H1 (cell line): ENCODE data around the gene ANKFY1. TPM values are rescaled to one million over a fixed set of nuclear protein-coding genes. Genes with fewer than 3 reads are reported as not detected.

Experiments
- CTCF ChIA-PET: fragments of 300-600 bp; sonication (Branson Sonifier 250); formaldehyde crosslinking; loops from one replicate; lab custom pipeline; 2021; ENCODE audit not compliant: partially characterized antibody; lab: Charles Lee
- POLR2A ChIA-PET: fragments of 300-600 bp; sonication (Branson Sonifier 250); formaldehyde crosslinking; loops from one replicate; lab custom pipeline; 2021; ENCODE audit warnings: inconsistent platforms; ENCODE audit not compliant: partially characterized antibody; lab: Charles Lee
- DNase-seq, 2 experiments: peaks; one replicate each; pipeline versions ENCODE4 v3.0.0 to v3.0.0-alpha.2; 2010 to 2022; ENCODE audit warnings: low spot score in 2 of 2, low read depth in 1 of 2, mixed read lengths in 1 of 2
- FAIRE-seq: peaks from 2 replicates; lab custom pipeline; 2011; peaks lifted over from hg19 to GRCh38; lab: Jason Lieb, UNC
- H2AFZ ChIP-seq: 2 replicates; pipeline ENCODE4 v1.8.1; 2012; ENCODE audit warnings: low read length, inconsistent platforms
- H2AK5ac ChIP-seq: 2 replicates; pipeline ENCODE4 v1.6.1; 2013; ENCODE audit warnings: low read depth, low read length
- H2BK120ac ChIP-seq: replicated peaks from 2 replicates; pipeline ENCODE3; 2013; ENCODE audit warnings: low read depth, low read length, inconsistent platforms
- H2BK12ac ChIP-seq: 2 replicates; pipeline ENCODE4 v1.6.1; 2013; ENCODE audit warnings: low read depth, low read length
- H2BK15ac ChIP-seq: 2 replicates; pipeline ENCODE4 v1.6.1; 2013; ENCODE audit warnings: low read length
- H2BK20ac ChIP-seq: 2 replicates; pipeline ENCODE4 v1.6.1; 2013; ENCODE audit warnings: low read length
- H2BK5ac ChIP-seq: 2 replicates; pipeline ENCODE4 v1.6.1; 2013; ENCODE audit warnings: low read depth, low read length
- H3K14ac ChIP-seq: 2 replicates; pipeline ENCODE4 v1.6.1; 2013; ENCODE audit warnings: inconsistent platforms; ENCODE audit not compliant: insufficient read length
- H3K18ac ChIP-seq: 2 replicates; pipeline ENCODE4 v1.6.1; 2013; ENCODE audit warnings: low read length; ENCODE audit errors: extremely low read depth
- H3K23ac ChIP-seq: 2 replicates; pipeline ENCODE4 v1.6.1; 2013; ENCODE audit warnings: inconsistent platforms; ENCODE audit not compliant: insufficient read length
- H3K23me2 ChIP-seq: 2 replicates; pipeline ENCODE4 v1.6.1; 2013; ENCODE audit warnings: low read depth, low read length
- H3K27ac ChIP-seq: 2 replicates; pipeline ENCODE4 v1.6.1; 2011; ENCODE audit warnings: low read depth, low read length, inconsistent platforms
- H3K27me3 ChIP-seq, 4 experiments: replicated peaks in 1 of 4; 1 replicate in 1 of 4; 2 replicates in 3 of 4; pipeline versions ENCODE4 v1.6.1 to v1.8.1; 2011 to 2013; ENCODE audit warnings: low read length in 3 of 4, mild to moderate bottlenecking in 3 of 4, inconsistent platforms in 2 of 4, mixed read lengths in 2 of 4, moderate library complexity in 1 of 4; ENCODE audit not compliant: control insufficient read depth in 3 of 4, insufficient read depth in 3 of 4; ENCODE audit errors: extremely low read depth in 1 of 4
- H3K36me3 ChIP-seq, 4 experiments: 2 replicates each; pipeline versions ENCODE4 v1.6.1 to v1.8.1; 2011 to 2013; ENCODE audit warnings: mild to moderate bottlenecking in 4 of 4, low read length in 3 of 4, moderate library complexity in 2 of 4, control low read depth in 1 of 4, inconsistent platforms in 1 of 4; ENCODE audit not compliant: insufficient read depth in 4 of 4, control insufficient read depth in 2 of 4
- H3K4ac ChIP-seq: replicated peaks from 2 replicates; pipeline ENCODE3; 2013; ENCODE audit warnings: low read length, low read depth, mixed read lengths, inconsistent platforms; ENCODE audit not compliant: insufficient read length
- H3K4me1 ChIP-seq, 4 experiments: replicated peaks in 1 of 4; 1 replicate in 1 of 4; 2 replicates in 3 of 4; pipeline versions ENCODE4 v1.6.1 to v1.8.1; 2011 to 2013; ENCODE audit warnings: low read length in 3 of 4, inconsistent platforms in 2 of 4, mixed read lengths in 1 of 4; ENCODE audit not compliant: insufficient read depth in 4 of 4, control insufficient read depth in 3 of 4
- H3K4me2 ChIP-seq, 2 experiments: 2 replicates each; pipeline versions ENCODE4 v1.6.1 to v1.8.1; 2011 to 2013; ENCODE audit warnings: low read depth in 2 of 2, low read length in 2 of 2, control low read depth in 1 of 2, inconsistent platforms in 1 of 2, mild to moderate bottlenecking in 1 of 2; ENCODE audit not compliant: insufficient read depth in 1 of 2
- H3K4me3 ChIP-seq, 4 experiments: fragments of 200-600, 300-600 bp in 1 of 4; sonication (generic), shearing (Covaris generic), sonication (Bioruptor Twin) in 1 of 4; 2 replicates each; pipeline versions ENCODE4 v1.5.1 to v1.8.1; 2011 to 2016; ENCODE audit warnings: low read length in 4 of 4, low read depth in 3 of 4, control low read depth in 2 of 4, inconsistent platforms in 2 of 4, mild to moderate bottlenecking in 2 of 4, mixed read lengths in 1 of 4, moderate library complexity in 1 of 4; ENCODE audit not compliant: insufficient read depth in 2 of 4; ENCODE audit errors: extremely low read depth in 1 of 4
- H3K56ac ChIP-seq: replicated peaks from 2 replicates; pipeline ENCODE3; 2013; ENCODE audit warnings: low read depth, mild to moderate bottlenecking, mixed read lengths, low read length, inconsistent platforms; ENCODE audit not compliant: insufficient read length
- H3K79me1 ChIP-seq: 2 replicates; pipeline ENCODE4 v1.6.1; 2013; ENCODE audit warnings: low read depth, low read length, control low read depth
- H3K79me2 ChIP-seq, 2 experiments: 2 replicates each; pipeline versions ENCODE4 v1.6.1 to v1.8.1; 2012 to 2013; ENCODE audit warnings: low read length in 2 of 2, mild to moderate bottlenecking in 2 of 2, inconsistent platforms in 1 of 2; ENCODE audit not compliant: insufficient read depth in 2 of 2, control insufficient read depth in 1 of 2
- H3K9ac ChIP-seq, 4 experiments: replicated peaks in 1 of 4; 1 replicate in 1 of 4; 2 replicates in 3 of 4; pipeline versions ENCODE4 v1.6.1 to v1.8.1; 2011 to 2013; ENCODE audit warnings: low read depth in 3 of 4, low read length in 3 of 4, control low read depth in 2 of 4, mild to moderate bottlenecking in 2 of 4, moderate library complexity in 2 of 4, inconsistent platforms in 1 of 4; ENCODE audit errors: extremely low read depth in 1 of 4
- H3K9me3 ChIP-seq, 2 experiments: 2 replicates each; pipeline versions ENCODE4 v1.6.1 to v1.8.1; 2012 to 2013; ENCODE audit warnings: mild to moderate bottlenecking in 2 of 2, moderate library complexity in 2 of 2, control low read depth in 1 of 2, inconsistent platforms in 1 of 2, low read depth in 1 of 2, low read length in 1 of 2, mixed read lengths in 1 of 2; ENCODE audit not compliant: insufficient read depth in 2 of 2
- H4K20me1 ChIP-seq, 2 experiments: replicated peaks in 1 of 2; 2 replicates each; pipeline versions ENCODE3 to v1.8.1; 2011 to 2013; ENCODE audit warnings: inconsistent platforms in 2 of 2, low read length in 2 of 2, mild to moderate bottlenecking in 1 of 2; ENCODE audit not compliant: insufficient read depth in 2 of 2, control insufficient read depth in 1 of 2
- H4K5ac ChIP-seq: 2 replicates; pipeline ENCODE4 v1.6.1; 2013; ENCODE audit warnings: low read length, low read depth, mixed read lengths, inconsistent platforms; ENCODE audit not compliant: insufficient read length
- H4K8ac ChIP-seq: 2 replicates; pipeline ENCODE4 v1.8.0; 2013; ENCODE audit warnings: mild to moderate bottlenecking, moderate library complexity, low read length, inconsistent platforms; ENCODE audit not compliant: insufficient read depth; ENCODE audit errors: extremely low read depth
- H4K91ac ChIP-seq: replicated peaks from 2 replicates; pipeline ENCODE3; 2013; ENCODE audit warnings: low read length, mixed read lengths, inconsistent platforms; ENCODE audit not compliant: insufficient read length
- RAD21 ChIP-seq, 2 experiments: IDR thresholded peaks in 1 of 2; conservative IDR thresholded peaks in 1 of 2; 2 replicates each; pipeline ENCODE4 v1.6.1; 2011; ENCODE audit warnings: low read depth in 2 of 2, low read length in 2 of 2, improper control_type of control experiment in 1 of 2, inconsistent platforms in 1 of 2, mild to moderate bottlenecking in 1 of 2, moderate library complexity in 1 of 2
- SP4 ChIP-seq: IDR thresholded peaks from 2 replicates; pipeline ENCODE4 v1.6.1; 2012; ENCODE audit warnings: low read length, inconsistent platforms
- WGBS, 2 experiments: shearing (Covaris generic) in 1 of 2; methylation state at CpG; one replicate each; pipeline versions ENCODE4 v1.1.6 to v1.1.7; 2013 to 2015; ENCODE audit warnings: low lambda C conversion rate in 2 of 2, mixed read lengths in 2 of 2, inconsistent platforms in 1 of 2, low coverage in 1 of 2, missing lambda C conversion rate in 1 of 2; ENCODE audit not compliant: insufficient replicate concordance in 2 of 2, insufficient coverage in 1 of 2, insufficient read length in 1 of 2; ENCODE audit errors: extremely low coverage in 1 of 2, missing lambda C conversion rate in 1 of 2; 5-methylcytosine and 5-hydroxymethylcytosine counted together
- polyA plus RNA-seq, 7 experiments: library from polyadenylated mRNA; depleted of rRNA in 3 of 7; stranded (reverse) in 5 of 7; unstranded in 2 of 7; fragments of >200 nt in 5 of 7; fragments of 200-250 nt in 2 of 7; gene quantifications; 1 replicate in 5 of 7; 2 replicates in 1 of 7; 4 replicates in 1 of 7; pipeline versions ENCODE4 v1.2.1 to v1.2.3, GENCODE V29; 2011 to 2013; ENCODE audit warnings: missing spikeins in 2 of 7, mixed read lengths in 2 of 7
- total RNA-seq: library from RNA; stranded (reverse); fragmentation: NEBNext Ultra II Directional; extraction: Animal tissue kit (Norgen Biotek cat#: 25700); gene quantifications from 2 replicates; pipeline ENCODE4 v1.2.1, GENCODE V29; 2021
- TF ChIP-seq, protein P1 (sequence below), 3 experiments: IDR thresholded peaks; 1 replicate in 2 of 3; 2 replicates in 1 of 3; pipeline versions ENCODE4 v1.5.1 to v1.6.1; 2011; ENCODE audit warnings: low read length in 3 of 3, mild to moderate bottlenecking in 3 of 3, inconsistent platforms in 2 of 3, low read depth in 1 of 3, moderate library complexity in 1 of 3; ENCODE audit not compliant: insufficient read depth in 1 of 3; ENCODE audit errors: control extremely low read depth in 1 of 3

Gene ANKFY1
- total and polyA plus RNA-seq, 2 of the 8 experiments (the other 6 are each of a cell fraction or from before 2014, with no cell fraction given) = 28.3 to 45.3 TPM

DNA sequence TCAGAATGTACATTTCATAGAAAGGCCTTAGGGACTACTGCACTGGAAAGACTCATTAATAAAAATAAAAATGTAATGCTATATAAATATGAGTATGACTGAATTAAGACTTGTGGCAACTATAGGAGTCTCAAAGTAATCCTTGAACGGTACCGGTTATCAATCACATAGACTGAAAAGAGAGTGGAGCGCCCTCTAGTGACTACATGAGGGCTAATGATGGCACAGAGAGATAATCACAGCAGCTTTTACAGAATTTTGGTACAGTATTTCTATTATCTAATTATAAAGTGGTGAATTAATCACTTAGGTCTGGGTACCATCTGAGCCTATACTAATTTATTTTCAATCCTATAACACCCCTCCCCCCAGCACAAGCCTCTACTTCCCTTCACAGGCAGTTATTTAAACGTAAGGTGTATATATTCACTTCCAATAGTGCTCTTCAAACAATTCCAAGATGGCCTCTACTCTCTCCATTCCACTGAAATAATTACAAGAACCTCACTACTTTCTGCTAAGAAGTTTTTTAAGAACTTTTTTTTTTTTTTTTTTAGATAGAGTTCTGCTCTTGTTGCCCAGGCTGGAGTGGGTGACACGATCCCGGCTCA is 40.7 kb upstream of the ANKFY1 start:
- Histone ChIP-seq H3K9me3 (no peaks in the 10 kb centered on the region), H3K27ac (no peak overlapping the region), H2BK120ac (no peak overlapping the region), H3K79me1 (peaks cover 2% of the 10 kb centered on the region; the same call in 1 of the 2 replicates), H3K14ac (no peak overlapping the region), H3K56ac (no peak overlapping the region), H3K4me2 (no peak overlapping the region), H2AFZ (no peak overlapping the region), H3K18ac (no peak overlapping the region), H4K20me1 (peaks cover 0 to 9% of the 10 kb centered on the region in 2 experiments)
- POLR2A ChIA-PET = interaction anchor here (1.0 kb wide), 3 partner anchors 19 to 91 kb away, joined by 3 to 4 read pairs (median 3); no protein-coding TSS in a partner anchor
- TF ChIP-seq SP4 = no peak
- TF ChIP-seq, protein P1, sequence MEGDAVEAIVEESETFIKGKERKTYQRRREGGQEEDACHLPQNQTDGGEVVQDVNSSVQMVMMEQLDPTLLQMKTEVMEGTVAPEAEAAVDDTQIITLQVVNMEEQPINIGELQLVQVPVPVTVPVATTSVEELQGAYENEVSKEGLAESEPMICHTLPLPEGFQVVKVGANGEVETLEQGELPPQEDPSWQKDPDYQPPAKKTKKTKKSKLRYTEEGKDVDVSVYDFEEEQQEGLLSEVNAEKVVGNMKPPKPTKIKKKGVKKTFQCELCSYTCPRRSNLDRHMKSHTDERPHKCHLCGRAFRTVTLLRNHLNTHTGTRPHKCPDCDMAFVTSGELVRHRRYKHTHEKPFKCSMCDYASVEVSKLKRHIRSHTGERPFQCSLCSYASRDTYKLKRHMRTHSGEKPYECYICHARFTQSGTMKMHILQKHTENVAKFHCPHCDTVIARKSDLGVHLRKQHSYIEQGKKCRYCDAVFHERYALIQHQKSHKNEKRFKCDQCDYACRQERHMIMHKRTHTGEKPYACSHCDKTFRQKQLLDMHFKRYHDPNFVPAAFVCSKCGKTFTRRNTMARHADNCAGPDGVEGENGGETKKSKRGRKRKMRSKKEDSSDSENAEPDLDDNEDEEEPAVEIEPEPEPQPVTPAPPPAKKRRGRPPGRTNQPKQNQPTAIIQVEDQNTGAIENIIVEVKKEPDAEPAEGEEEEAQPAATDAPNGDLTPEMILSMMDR (IDR thresholded peaks at IDR 0.05; ENCODE audit: control extremely low read depth in 1 of 3, insufficient read depth in 1 of 3, low read depth in 1 of 3, low read length in 3 of 3) = peak in 2 of 3 experiments; percentile 41 to 71; a peak in 3 of 4 replicates
- peak; percentile 40 to 52 for TF ChIP-seq RAD21 (IDR thresholded peaks at IDR 0.05 in 1 of 2, conservative IDR thresholded peaks at IDR 0.05 in 1 of 2; ENCODE audit: low read depth in 2 of 2, low read length in 2 of 2)
- TF ChIP-seq, all 59 proteins: peak for 2
- no peak overlapping the region for H2BK12ac ChIP-seq
- peaks cover 3 to 85% of the 10 kb centered on the region in 2 experiments; a peak in 3 of 4 replicates for H3K79me2 ChIP-seq
- H3K23ac ChIP-seq = no peak overlapping the region
- no peak overlapping the region for H2AK5ac ChIP-seq
- peaks cover 2 to 14% (median 5%) of the 10 kb centered on the region in 4 experiments; a peak in 5 of 7 replicates for H3K4me1 ChIP-seq
- no peak overlapping the region for H3K4ac ChIP-seq
- H3K9ac ChIP-seq = no peak overlapping the region
- H3K27me3 ChIP-seq = no peaks in the 10 kb centered on the region
- peaks cover 9 to 35% (median 17%) of the 10 kb centered on the region in 4 experiments for H3K36me3 ChIP-seq
- H3K23me2 ChIP-seq = no peaks in the 10 kb centered on the region
- CTCF ChIA-PET = interaction anchor here (0.6 to 2.3 kb wide), 26 partner anchors 9 to 321 kb away, joined by 3 to 9 read pairs (median 3); no protein-coding TSS in a partner anchor
- 60% methylated on average over 6 of the region's 6 CpGs; no CpG with 5 or more reads in 1 of the 2 experiments for WGBS, 2 experiments
- no peak overlapping the region for H2BK20ac ChIP-seq
- no peak overlapping the region for H4K8ac ChIP-seq
- H4K91ac ChIP-seq = no peak overlapping the region
- DNase-seq (no peak), FAIRE-seq (no peak)
- no peak overlapping the region for H2BK15ac ChIP-seq
- no peak overlapping the region for H3K4me3 ChIP-seq
- H4K5ac ChIP-seq = no peak overlapping the region
- no peak overlapping the region; the same call in 1 of the 2 replicates for H2BK5ac ChIP-seq
